ENCODE measurements around the gene TMEM63B.
"Not testable (repeated sequence)": the region's sequence is repeated elsewhere in the genome, so short reads cannot be mapped to it uniquely, and the experiment has no call there.

Gene TMEM63B

GRCh38 chr6:44193307-44193910 is 66.1 kb downstream of the TMEM63B start:
- no peak for DNase-seq (ENCODE audit: low read depth)

- no peak for DNase-seq (ENCODE audit: low read depth)
Measured at GRCh38 chr6:44194326-44194725, 67.0 kb downstream of the TMEM63B start.

- DNase-seq (ENCODE audit: low read depth): not testable (repeated sequence)
Measured at GRCh38 chr6:44196351-44196750, 69.0 kb downstream of the TMEM63B start.

GRCh38 chr6:44198684-44199083 is 71.3 kb downstream of the TMEM63B start:
- no peak for DNase-seq (ENCODE audit: low read depth)

GRCh38 chr6:44199883-44200282 is 72.5 kb downstream of the TMEM63B start:
- no peak for DNase-seq (ENCODE audit: low read depth)

- DNase-seq (ENCODE audit: low read depth): no peak
Measured at GRCh38 chr6:44201200-44201599, 73.8 kb downstream of the TMEM63B start.

GRCh38 chr6:44201638-44202303 is 74.4 kb downstream of the TMEM63B start:
- no peak for DNase-seq (ENCODE audit: low read depth)

- no peak for DNase-seq (ENCODE audit: low read depth)
Measured at GRCh38 chr6:44202332-44202971, 75.1 kb downstream of the TMEM63B start.

GRCh38 chr6:44202972-44203750 is 75.8 kb downstream of the TMEM63B start:
- no peak for DNase-seq (ENCODE audit: low read depth)

- no peak for DNase-seq (ENCODE audit: low read depth)
Measured at GRCh38 chr6:44203955-44204354, 76.6 kb downstream of the TMEM63B start.

Measured in stimulated activated CD8-positive, alpha-beta memory T cell treated with anti-CD3 and anti-CD28 coated beads, Interleukin-12 subunit alpha, Interleukin-12 subunit beta, amount 100 ng/mL, for 4 hours (primary cell).